Effector memory CD8-positive, alpha-beta T cell (primary cell): ENCODE measurements around the gene ITPR1.

Experiments used
- ATAC-seq: fragments of 150-1000 bp; cut with Tn5 transposase; replicated peaks from 2 replicates; pipeline ENCODE4 v1.10.0; 2021; ENCODE audit warnings: mild to moderate bottlenecking, moderate library complexity
- DNase-seq, 3 experiments: peaks; one replicate each; pipeline ENCODE4 v3.0.0; 2021
- H3K27ac Mint-ChIP-seq, 2 donors: one replicate each; pipeline ENCODE4 v1.8.0; 2022; ENCODE audit warnings: mild to moderate bottlenecking in 2 of 2, mixed read lengths in 2 of 2, moderate library complexity in 2 of 2
- H3K27me3 Mint-ChIP-seq, 2 donors: one replicate each; pipeline ENCODE4 v1.8.0; 2022; ENCODE audit warnings: mixed read lengths in 2 of 2
- H3K36me3 Mint-ChIP-seq: one replicate; pipeline ENCODE4 v1.8.0; 2022; ENCODE audit warnings: mild to moderate bottlenecking, moderate library complexity, mixed read lengths; ENCODE audit not compliant: insufficient read depth
- H3K4me1 Mint-ChIP-seq, 2 donors: one replicate each; pipeline ENCODE4 v1.8.0; 2022; ENCODE audit warnings: low read depth in 2 of 2, mixed read lengths in 2 of 2
- H3K4me3 Mint-ChIP-seq, 2 donors: one replicate each; pipeline ENCODE4 v1.8.0; 2022; ENCODE audit warnings: mild to moderate bottlenecking in 2 of 2, mixed read lengths in 2 of 2, moderate library complexity in 2 of 2
- H3K9me3 Mint-ChIP-seq, 2 donors: one replicate each; pipeline ENCODE4 v1.8.0; 2022; ENCODE audit warnings: mixed read lengths in 2 of 2

ITPR1 gene

DNA sequence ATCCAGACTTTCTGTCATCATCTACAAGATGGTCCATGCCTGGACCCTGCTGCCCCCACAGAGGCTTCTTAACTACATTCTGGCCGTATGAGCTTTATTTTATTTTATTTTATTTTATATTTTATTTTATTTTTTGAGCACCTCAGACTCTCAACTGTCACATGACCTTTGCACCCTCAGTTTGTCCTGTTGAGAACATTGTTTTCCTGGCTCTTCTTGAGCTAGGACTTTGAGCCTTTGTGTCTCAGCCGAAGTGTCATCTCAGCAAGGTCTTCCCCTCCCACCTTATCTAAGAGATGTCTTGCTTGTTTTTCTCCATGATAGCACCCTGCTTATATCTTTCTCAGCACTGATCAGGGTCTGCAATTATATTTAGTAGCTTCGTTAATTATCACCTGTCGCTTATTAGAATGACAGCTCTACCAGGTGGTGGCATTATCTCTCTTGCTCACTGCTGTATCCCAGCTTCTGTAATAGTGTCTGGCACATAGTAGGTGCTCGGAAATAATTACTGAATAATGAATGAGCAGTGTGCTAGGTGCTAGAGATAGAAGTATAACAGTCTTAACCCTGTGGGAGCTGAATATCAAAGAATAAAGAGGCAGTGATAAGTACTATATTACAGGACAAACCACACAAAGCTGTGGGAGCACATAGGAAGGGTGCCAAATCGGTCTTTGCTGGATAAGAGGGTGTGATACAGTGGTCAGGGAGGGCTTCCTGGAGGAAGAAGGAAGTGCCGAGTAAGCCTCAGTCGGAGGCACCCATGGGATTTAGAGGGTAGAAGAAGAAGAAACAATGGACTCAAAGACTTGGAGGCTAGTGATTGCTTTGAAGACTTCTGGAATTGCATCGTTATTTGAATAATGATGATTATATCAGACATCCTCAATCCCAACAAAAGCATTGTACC is 136.2 kb downstream of the ITPR1 start:
- no peaks in the 10 kb centered on the region for H3K27me3 Mint-ChIP-seq
- peaks cover 6 to 14% of the 10 kb centered on the region in 2 donors for H3K4me1 Mint-ChIP-seq
- DNase-seq, result no peak
- no peak overlapping the region for H3K4me3 Mint-ChIP-seq
- no peaks in the 10 kb centered on the region for H3K36me3 Mint-ChIP-seq
- no peaks in the 10 kb centered on the region for H3K9me3 Mint-ChIP-seq
- H3K27ac Mint-ChIP-seq, result peak overlapping the region in 1 of 2 donors; percentile 2
- ATAC-seq, result no peak

DNA sequence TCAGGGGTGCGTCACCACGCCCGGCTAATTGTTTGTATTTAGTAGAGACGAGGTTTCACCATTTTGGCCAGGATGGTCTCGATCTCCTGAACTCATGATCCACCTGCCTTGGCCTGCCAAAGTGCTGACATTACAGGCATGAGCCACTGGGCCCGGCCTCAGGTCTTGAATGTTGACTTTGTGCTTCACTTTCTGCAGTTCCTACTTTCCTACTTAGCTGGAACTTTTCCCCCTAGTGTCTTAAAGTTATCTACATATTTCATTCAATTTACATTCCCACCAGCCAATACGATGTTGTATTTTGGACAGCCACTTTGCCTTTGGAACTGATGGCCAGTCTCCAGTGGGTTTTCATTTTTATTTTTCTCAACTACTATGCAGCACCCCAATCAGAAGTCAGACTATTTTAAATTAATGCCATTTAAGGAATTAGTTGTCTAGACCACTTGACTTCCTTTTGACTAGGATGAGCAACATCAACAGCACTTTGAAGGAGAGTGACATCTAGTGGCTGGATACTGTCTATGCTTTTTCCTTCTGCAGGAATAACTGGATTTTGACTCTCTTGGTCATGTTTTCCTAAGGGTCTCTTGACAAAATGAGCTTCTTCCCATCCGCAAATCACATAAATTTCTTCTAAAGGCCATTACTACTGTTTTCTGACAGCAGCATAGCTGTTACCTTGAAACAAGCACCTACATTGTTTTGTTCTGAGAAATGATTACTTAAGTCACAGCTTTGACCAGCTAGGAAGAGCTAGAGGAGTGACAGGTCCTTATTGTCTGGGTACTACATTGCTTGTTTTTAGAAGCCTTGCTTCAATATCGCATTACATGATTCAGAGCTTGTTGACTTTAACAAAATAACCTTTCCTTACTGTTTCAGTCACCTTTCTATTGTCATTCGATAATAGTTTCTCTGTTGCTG is 140.2 kb downstream of the ITPR1 start:
- peaks cover 6 to 8% of the 10 kb centered on the region in 2 donors for H3K4me1 Mint-ChIP-seq
- peak overlapping the region; percentile 55 to 65 for H3K27ac Mint-ChIP-seq
- no peaks in the 10 kb centered on the region for H3K36me3 Mint-ChIP-seq

DNA sequence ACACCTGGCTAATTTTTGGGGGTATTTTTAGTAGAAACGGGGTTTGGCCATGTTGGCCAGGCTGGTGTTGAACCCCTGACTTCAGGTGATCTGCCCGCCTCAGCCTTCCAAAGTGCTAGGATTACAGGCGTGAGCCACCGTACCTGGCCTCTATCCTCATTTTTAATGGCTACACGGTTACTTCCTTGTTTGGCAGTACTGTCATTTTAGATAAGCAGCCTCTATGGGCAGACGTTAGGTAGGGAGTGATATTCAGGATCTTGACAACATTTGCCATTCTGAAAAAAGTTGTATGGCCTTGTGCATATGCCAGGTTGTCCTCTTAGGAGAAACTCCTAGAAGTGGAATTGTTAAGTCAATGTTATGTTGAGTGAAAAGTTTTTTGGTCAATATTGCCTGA is 141.7 kb downstream of the ITPR1 start:
- no peaks in the 10 kb centered on the region for H3K36me3 Mint-ChIP-seq

More for the DNA sequence above, 140.2 kb downstream of the ITPR1 start:
- Mint-ChIP-seq H3K27me3 (no peaks in the 10 kb centered on the region), H3K4me3 (no peak overlapping the region), H3K9me3 (no peaks in the 10 kb centered on the region)
- DNase-seq (peak; percentile 6 to 14 (median 9)), ATAC-seq (peak; percentile 64)

DNA sequence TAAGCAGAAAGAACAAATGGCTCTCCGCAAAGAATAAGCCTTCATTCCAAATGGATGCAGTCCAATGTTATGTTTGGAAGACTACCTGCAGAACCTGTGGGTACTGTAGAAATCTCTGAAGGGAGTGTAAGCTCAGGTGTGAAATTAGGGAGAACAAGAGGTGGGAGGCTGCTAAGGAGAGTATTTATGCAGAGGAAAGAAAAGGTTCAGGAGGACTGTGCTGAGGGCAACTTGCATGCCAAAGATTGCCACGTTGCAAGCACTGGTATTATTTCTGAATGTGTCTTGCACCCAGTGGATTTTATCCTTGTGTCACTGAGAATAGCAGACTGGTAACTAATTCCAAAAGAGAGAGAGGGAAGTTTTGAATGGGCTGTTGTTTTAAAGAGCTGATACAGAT is 144.1 kb downstream of the ITPR1 start:
- Mint-ChIP-seq H3K9me3 (no peaks in the 10 kb centered on the region), H3K4me1 (peaks cover 6 to 8% of the 10 kb centered on the region in 2 donors), H3K4me3 (no peak overlapping the region), H3K27ac (peak overlapping the region in 1 of 2 donors; percentile 33), H3K27me3 (no peaks in the 10 kb centered on the region), H3K36me3 (peaks cover 15% of the 10 kb centered on the region)
- no peak for DNase-seq
- no peak for ATAC-seq

More for the DNA sequence above, 141.7 kb downstream of the ITPR1 start:
- Mint-ChIP-seq H3K4me3 (no peak overlapping the region), H3K9me3 (no peaks in the 10 kb centered on the region), H3K27ac (no peak overlapping the region), H3K4me1 (peaks cover 6 to 8% of the 10 kb centered on the region in 2 donors), H3K27me3 (no peaks in the 10 kb centered on the region)
- DNase-seq (no peak), ATAC-seq (no peak)

DNA sequence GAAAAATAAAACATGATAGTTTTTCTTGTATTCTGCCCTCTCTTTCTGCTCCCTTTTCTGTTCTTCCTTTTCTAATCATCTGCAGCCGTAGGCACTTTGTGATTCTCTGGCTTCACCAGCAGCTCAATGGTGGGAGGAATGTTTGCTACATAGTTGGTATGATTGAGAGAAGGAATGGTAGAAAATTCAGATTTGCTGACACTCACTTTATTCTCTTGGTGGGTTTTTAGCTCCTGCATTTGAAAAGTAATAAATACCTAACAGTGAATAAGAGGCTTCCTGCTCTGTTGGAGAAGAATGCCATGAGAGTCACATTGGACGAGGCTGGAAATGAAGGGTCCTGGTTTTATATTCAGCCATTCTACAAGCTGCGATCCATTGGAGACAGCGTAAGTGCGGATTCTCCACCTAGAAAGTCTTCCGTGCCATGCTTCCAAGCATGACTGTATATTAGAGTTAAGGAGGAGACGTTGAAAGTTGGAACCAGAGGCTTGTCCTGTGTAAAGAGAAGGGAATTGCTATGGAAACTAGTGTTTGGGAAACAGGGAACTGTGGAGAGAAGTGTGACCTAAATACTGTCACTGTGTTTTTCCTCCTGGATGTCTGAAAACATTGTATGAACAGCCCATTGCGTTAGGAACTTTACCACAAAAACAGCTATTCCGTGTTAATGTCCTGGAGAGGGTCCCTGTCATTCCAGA is 148.9 kb downstream of the ITPR1 start:
- H3K27me3 Mint-ChIP-seq, result no peaks in the 10 kb centered on the region
- ATAC-seq, result no peak
- peaks cover 2 to 6% of the 10 kb centered on the region in 2 donors for H3K4me1 Mint-ChIP-seq
- H3K4me3 Mint-ChIP-seq, result no peak overlapping the region
- H3K9me3 Mint-ChIP-seq, result no peaks in the 10 kb centered on the region
- H3K36me3 Mint-ChIP-seq, result peaks cover 15% of the 10 kb centered on the region
- no peak for DNase-seq
- H3K27ac Mint-ChIP-seq, result no peak overlapping the region

DNA sequence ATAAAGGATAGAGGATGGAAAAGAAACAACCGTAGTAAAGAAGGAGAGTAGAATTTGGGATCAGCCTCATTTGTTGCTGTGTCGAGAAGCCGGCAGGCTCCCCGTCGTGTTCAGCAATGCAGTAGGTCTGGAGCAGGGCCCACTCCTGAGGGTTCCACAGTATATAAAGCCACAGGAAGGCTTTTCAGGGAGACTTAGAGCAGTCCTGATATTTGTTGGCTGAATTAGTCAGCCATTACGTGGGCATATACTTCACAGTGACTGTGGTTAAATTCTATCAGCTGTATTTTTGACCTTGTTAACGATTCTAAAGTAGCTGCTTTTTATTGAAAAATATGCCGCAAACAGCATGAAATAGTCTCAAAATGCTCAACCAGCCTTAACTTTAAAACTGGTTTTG is 149.5 kb downstream of the ITPR1 start:
- peaks cover 20% of the 10 kb centered on the region for H3K36me3 Mint-ChIP-seq
- no peaks in the 10 kb centered on the region for H3K9me3 Mint-ChIP-seq
- H3K4me1 Mint-ChIP-seq, result peaks cover 2 to 6% of the 10 kb centered on the region in 2 donors
- no peaks in the 10 kb centered on the region for H3K27me3 Mint-ChIP-seq
- H3K4me3 Mint-ChIP-seq, result no peak overlapping the region
- no peak overlapping the region for H3K27ac Mint-ChIP-seq
- ATAC-seq (no peak), DNase-seq (no peak)

DNA sequence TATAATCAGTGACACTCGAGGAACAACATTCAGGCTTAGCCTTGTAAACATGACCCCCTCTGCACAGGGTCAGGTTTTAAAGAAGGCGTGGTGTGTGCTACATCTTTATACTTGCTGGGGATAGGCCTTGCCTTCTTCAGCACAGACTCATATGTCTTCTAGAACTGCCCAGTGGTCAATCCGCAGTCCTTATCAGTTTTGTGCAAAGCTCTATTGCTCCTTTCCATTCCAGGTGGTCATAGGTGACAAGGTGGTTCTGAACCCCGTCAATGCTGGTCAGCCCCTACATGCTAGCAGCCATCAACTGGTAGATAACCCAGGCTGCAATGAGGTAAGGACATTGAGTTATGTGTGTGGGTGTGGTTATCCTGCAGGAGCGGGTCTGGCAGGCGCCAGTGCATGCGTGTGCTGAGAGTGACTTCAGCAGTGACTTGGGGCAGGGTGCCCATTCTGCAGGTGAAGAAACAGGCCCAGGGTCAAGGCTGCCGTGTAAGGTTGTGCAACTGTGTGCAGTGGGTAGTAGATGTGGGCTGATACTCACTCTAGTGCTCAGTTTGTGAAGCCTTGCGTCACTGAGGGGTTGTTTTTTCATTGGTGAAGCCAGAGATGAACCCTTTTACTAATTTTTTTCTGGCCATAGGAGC is 150.9 kb downstream of the ITPR1 start:
- Mint-ChIP-seq H3K27me3 (no peaks in the 10 kb centered on the region), H3K27ac (no peak overlapping the region), H3K4me3 (no peak overlapping the region), H3K9me3 (no peaks in the 10 kb centered on the region), H3K36me3 (peaks cover 26% of the 10 kb centered on the region), H3K4me1 (peaks cover 2 to 6% of the 10 kb centered on the region in 2 donors)
- ATAC-seq (no peak), DNase-seq (no peak)

DNA sequence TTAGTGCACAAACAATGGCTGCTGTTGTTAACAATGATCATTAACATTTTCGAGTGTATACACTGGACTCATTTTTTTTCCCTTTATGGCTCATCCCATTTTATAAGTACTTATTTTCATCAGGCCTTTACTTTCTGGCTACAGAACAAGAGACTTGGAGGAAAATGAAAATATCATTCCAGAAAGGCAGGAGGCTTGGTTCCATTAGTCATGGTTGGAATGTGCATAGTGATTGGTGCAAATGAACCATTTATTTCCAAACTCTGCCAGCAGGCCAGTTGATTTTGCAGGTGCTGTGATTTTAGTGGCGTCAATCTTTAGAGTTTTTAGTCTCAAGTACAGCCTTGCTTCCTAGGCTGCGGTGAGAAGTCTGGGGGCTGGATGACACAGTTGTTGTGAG is 151.8 kb downstream of the ITPR1 start:
- no peak for DNase-seq
- ATAC-seq, result no peak
- Mint-ChIP-seq H3K27me3 (no peaks in the 10 kb centered on the region), H3K4me3 (no peak overlapping the region), H3K4me1 (peaks cover 2 to 6% of the 10 kb centered on the region in 2 donors), H3K36me3 (peaks cover 26% of the 10 kb centered on the region), H3K9me3 (no peaks in the 10 kb centered on the region), H3K27ac (peak overlapping the region; percentile 21 to 74)

DNA sequence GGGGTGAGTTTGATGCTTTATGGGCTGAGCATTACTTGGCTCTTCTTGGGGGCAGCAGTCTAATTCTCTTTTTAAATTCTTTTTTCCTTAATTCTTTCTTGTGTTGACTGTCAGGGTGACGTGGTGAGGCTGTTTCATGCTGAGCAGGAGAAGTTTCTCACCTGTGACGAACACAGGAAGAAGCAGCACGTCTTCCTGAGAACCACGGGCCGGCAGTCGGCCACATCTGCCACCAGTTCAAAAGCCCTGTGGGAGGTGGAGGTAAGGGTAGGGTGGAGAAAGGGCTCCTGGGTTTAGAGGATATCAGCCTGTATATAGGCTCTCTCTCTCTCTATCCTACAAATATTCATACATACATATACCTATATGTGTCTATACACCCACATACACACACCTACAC is 152.3 kb downstream of the ITPR1 start:
- ATAC-seq (peak; percentile 49), DNase-seq (no peak)
- Mint-ChIP-seq H3K4me1 (peaks cover 2 to 6% of the 10 kb centered on the region in 2 donors), H3K27ac (peak overlapping the region; percentile 21 to 74), H3K9me3 (no peaks in the 10 kb centered on the region), H3K36me3 (peaks cover 22% of the 10 kb centered on the region), H3K4me3 (no peak overlapping the region), H3K27me3 (no peaks in the 10 kb centered on the region)

DNA sequence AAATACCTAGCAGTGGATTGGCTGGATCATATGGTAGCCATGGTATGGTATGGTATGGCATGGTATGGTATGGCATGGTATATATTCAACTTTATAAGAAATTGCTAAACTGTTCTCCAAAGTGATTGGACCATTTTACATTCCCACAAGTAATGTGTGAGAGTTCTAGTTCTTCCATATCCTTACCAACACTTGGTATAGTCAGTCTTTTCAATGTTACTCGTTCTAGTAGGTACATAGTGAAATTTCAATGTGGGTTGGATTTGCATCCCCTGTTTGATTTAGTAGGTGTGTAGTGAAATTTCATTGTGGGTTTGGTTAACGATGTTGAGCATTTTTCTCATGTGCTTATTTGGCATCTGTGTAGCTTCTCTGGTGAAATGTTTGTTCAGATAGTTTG is 154.3 kb downstream of the ITPR1 start:
- no peak for ATAC-seq
- H3K4me3 Mint-ChIP-seq, result no peak overlapping the region
- H3K36me3 Mint-ChIP-seq, result peaks cover 13% of the 10 kb centered on the region
- H3K27ac Mint-ChIP-seq, result peak overlapping the region in 1 of 2 donors; percentile 38
- H3K9me3 Mint-ChIP-seq, result no peaks in the 10 kb centered on the region
- no peak for DNase-seq
- H3K27me3 Mint-ChIP-seq, result no peaks in the 10 kb centered on the region
- H3K4me1 Mint-ChIP-seq, result peaks cover 2 to 6% of the 10 kb centered on the region in 2 donors

DNA sequence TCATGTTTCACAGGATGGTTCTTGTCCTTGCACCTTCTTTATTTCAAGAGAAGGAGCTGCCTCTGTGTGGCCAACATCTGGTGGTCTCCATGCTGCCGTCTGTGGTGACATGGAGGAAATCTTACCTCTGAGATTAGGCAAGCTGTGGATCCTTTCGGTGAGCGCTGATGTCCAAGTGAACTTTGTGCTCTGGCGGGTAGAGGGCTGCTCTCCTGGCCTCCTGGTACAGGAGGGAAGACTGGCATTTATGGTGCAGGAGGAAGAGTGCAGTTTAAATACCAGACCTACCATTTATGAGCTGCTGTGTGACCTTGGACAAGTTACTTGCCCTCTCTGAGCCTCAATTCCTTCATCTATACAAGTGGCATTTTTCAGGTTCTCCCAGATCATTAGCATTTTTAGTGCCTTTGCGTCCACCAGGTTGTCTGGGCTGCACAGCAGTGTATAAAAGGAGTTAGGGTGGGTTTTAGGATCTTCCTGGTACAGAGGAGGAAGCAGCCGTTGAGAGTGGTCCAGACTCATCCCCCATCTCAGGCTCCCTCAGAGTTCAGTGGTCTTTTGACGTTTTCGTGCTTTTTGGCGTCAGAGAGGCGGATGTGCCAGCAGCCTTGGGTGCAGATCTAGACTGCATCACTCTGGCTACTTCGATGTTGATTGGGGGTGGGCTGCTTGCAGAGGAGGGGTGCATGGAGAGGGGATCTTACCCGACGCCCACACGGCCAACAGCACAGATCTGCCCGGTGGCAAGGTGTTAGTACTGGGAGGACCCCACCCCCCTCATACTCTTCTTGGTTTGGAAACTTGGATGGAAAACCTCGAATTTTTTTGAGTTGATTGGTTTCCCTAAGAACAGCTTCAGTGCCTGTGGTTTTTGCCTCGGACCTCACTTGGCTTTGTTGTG is 162.2 kb downstream of the ITPR1 start:
- peak overlapping the region in 1 of 2 donors; percentile 11 for H3K27ac Mint-ChIP-seq
- H3K4me3 Mint-ChIP-seq, result no peak overlapping the region
- no peaks in the 10 kb centered on the region for H3K9me3 Mint-ChIP-seq
- ATAC-seq (no peak), DNase-seq (no peak)
- peaks cover 29% of the 10 kb centered on the region for H3K36me3 Mint-ChIP-seq
- H3K4me1 Mint-ChIP-seq, result no peaks in the 10 kb centered on the region
- no peaks in the 10 kb centered on the region for H3K27me3 Mint-ChIP-seq

DNA sequence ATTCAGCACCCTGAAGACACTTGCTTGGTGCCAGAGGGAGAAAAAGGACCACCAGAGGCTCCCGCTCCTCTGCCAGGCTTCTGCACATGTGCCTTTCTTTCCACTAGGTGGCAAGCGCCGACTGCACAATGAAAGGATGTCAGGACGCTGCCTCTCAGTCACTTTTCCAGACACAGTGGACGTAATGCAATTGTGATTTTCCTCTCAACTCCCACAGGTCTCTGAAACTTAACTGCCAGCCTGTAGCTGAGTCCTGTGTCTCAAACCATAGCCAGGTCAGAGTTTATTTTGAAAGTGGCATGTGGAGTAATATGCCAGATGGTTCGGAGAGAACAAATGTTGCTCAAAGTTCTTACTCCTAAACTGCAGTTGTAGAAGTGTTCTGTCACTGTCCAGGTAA is 162.9 kb downstream of the ITPR1 start:
- Mint-ChIP-seq H3K4me3 (no peak overlapping the region), H3K36me3 (peaks cover 29% of the 10 kb centered on the region), H3K9me3 (no peaks in the 10 kb centered on the region), H3K4me1 (no peaks in the 10 kb centered on the region), H3K27me3 (no peaks in the 10 kb centered on the region), H3K27ac (peak overlapping the region in 1 of 2 donors; percentile 11)
- ATAC-seq (no peak), DNase-seq (no peak)
